Uterus (tissue), 4 donors: ENCODE results near the gene STIM1. TPM values are rescaled to one million over a fixed set of nuclear protein-coding genes. Genes with fewer than 3 reads are reported as not detected.
"Not testable (repeated sequence)": the region's sequence is repeated elsewhere in the genome, so short reads cannot be mapped to it uniquely, and the experiment has no call there.

ENCODE experiments used
- DNase-seq, 2 donors: peaks; one replicate each; pipeline ENCODE4 v3.0.0-alpha.2; 2019 to 2020
- H3K27ac ChIP-seq, 2 donors: fragments of 200-600 bp; sonication (generic); 1 replicate in 1 of 2; 2 replicates in 1 of 2; pipeline ENCODE4 v1.5.1; 2016 to 2018
- H3K27me3 ChIP-seq, 2 donors: fragments of 200-600 bp; sonication (generic); one replicate each; pipeline ENCODE4 v1.5.1; 2018 to 2019; ENCODE audit warnings: control low read depth in 1 of 2
- H3K36me3 ChIP-seq, 2 donors: fragments of 200-600 bp; sonication (generic); one replicate each; pipeline ENCODE4 v1.5.1; 2019; ENCODE audit warnings: control low read depth in 1 of 2
- H3K4me1 ChIP-seq, 2 donors: fragments of 200-600 bp; sonication (generic); one replicate each; pipeline ENCODE4 v1.5.1; 2018 to 2019; ENCODE audit warnings: control low read depth in 1 of 2
- H3K4me3 ChIP-seq, 2 donors: fragments of 200-600 bp; sonication (generic); 1 replicate in 1 of 2; 2 replicates in 1 of 2; pipeline ENCODE4 v1.5.1; 2018 to 2019; ENCODE audit warnings: mild to moderate bottlenecking in 1 of 2
- H3K9me3 ChIP-seq, 2 donors: fragments of 200-600 bp; sonication (generic); one replicate each; pipeline ENCODE4 v1.5.1; 2019; ENCODE audit warnings: control low read depth in 1 of 2
- POLR2A ChIP-seq, 2 donors: fragments of 450-650 bp; IDR thresholded peaks; one replicate each; pipeline ENCODE4 v1.6.1; 2016; ENCODE audit warnings: antibody characterized with exemption in 2 of 2, mild to moderate bottlenecking in 1 of 2, moderate library complexity in 1 of 2
- intact Hi-C: fragments of 100-400 bp; cut with DNase I; formaldehyde crosslinking; loops from one replicate; pipeline ENCODE4 v1.15.1; 2023; ENCODE audit warnings: low total_unique reads
- total RNA-seq, 4 donors: library from RNA; depleted of rRNA in 3 of 4; stranded (reverse); fragments of >200 nt in 3 of 4; gene quantifications; one replicate each; pipeline versions ENCODE4 v1.1.0 to v1.2.4, GENCODE V29; 2014 to 2023
- TF ChIP-seq, protein P1 (sequence below), 4 experiments: fragments of 200-600 bp in 2 of 4; fragments of 450-650 bp in 2 of 4; sonication (generic) in 2 of 4; IDR thresholded peaks; one replicate each; pipeline ENCODE4 v1.5.1; 2016 to 2019; ENCODE audit warnings: antibody characterized with exemption in 4 of 4, mild to moderate bottlenecking in 2 of 4, moderate library complexity in 1 of 4
- donor health status: DM: yes; HTN: yes; CAD: no.

The STIM1 gene
- total RNA-seq, 4 donors from 2014 or later: 37.6 to 114 (median 56.3) TPM

DNA sequence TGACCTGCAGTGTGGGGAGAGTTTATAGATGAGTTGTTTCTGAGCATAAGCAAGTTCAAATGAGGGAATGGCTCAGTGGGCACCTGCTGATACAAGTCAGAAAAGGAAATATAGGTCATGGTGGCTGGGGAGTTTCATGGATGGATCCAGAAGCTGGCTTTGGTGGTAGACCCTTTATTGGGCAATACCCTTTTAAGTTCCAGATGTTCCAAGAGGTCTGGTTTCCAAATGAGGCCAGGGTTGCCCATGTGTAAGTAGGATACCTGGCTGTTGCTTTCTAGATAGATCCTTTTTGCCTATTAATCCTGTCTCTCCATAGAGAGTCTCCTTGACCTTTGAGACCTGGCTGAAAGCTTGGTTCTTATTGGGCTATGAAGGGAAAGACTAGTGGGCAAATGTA, 2.2 kb downstream of the STIM1 start:
- H3K4me3 ChIP-seq: peak overlapping the region in 1 of 2 donors; percentile 69
- H3K36me3 ChIP-seq: no peaks in the 10 kb centered on the region
- peaks cover 7% of the 10 kb centered on the region in 2 donors for H3K4me1 ChIP-seq
- no peaks in the 10 kb centered on the region for H3K9me3 ChIP-seq
- no peak for TF ChIP-seq POLR2A (IDR thresholded peaks at IDR 0.05)
- TF ChIP-seq, protein P1, sequence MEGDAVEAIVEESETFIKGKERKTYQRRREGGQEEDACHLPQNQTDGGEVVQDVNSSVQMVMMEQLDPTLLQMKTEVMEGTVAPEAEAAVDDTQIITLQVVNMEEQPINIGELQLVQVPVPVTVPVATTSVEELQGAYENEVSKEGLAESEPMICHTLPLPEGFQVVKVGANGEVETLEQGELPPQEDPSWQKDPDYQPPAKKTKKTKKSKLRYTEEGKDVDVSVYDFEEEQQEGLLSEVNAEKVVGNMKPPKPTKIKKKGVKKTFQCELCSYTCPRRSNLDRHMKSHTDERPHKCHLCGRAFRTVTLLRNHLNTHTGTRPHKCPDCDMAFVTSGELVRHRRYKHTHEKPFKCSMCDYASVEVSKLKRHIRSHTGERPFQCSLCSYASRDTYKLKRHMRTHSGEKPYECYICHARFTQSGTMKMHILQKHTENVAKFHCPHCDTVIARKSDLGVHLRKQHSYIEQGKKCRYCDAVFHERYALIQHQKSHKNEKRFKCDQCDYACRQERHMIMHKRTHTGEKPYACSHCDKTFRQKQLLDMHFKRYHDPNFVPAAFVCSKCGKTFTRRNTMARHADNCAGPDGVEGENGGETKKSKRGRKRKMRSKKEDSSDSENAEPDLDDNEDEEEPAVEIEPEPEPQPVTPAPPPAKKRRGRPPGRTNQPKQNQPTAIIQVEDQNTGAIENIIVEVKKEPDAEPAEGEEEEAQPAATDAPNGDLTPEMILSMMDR (IDR thresholded peaks at IDR 0.05): no peak
- no peak for DNase-seq
- no peaks in the 10 kb centered on the region for H3K27me3 ChIP-seq
- H3K27ac ChIP-seq: no peak overlapping the region
- intact Hi-C loops: no loop called here

DNA sequence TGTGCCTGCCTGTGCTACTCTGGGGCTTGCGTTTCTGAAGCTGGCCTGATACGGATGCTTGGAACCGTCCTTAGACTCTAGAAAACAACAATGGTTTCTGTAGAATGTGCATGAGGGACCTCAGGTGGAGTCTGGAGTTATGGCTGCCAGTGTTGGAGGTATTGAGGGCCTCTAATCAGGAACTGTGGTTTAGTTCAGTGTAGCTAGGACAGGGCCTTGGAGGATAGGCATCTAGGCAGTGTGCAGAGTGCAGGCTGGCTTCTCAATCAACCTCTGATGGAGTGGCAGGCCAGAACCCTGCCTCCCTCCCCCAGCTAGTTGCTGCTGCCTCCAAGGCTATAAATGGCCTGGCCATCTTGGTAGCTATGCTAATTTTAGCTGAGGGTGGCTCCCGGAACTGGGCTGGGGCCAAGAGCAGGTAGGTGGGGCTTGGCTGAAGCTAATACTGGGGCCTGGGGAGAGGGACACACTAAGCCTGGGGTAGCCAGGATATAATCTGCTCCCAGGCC, 4.0 kb downstream of the STIM1 start:
- H3K4me3 ChIP-seq: no peak overlapping the region
- H3K4me1 ChIP-seq: peaks cover 7 to 12% of the 10 kb centered on the region in 2 donors
- H3K9me3 ChIP-seq: no peaks in the 10 kb centered on the region
- TF ChIP-seq POLR2A (IDR thresholded peaks at IDR 0.05): no peak
- H3K27me3 ChIP-seq: no peaks in the 10 kb centered on the region
- no peak overlapping the region for H3K27ac ChIP-seq
- intact Hi-C loops: no loop called here
- DNase-seq: no peak
- H3K36me3 ChIP-seq: no peaks in the 10 kb centered on the region

DNA sequence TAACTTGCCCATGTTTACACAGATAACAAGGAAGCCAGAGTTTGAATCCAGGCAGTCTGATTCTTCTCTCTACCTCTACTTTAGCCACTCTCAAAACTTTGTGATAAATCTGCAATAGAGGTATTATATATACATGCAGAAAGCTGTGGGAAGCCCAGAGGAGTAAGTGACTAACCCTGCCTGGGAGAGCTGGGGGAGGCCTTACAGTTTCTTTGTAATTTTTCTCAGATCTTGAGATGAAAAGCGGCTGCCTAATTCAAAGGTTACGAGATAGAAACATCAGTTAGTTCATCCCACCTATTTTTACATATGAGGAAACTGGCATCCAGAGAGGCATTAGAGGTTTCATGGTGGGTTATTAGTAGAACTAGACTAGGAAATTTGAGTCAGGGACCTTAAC, 4.9 kb downstream of the STIM1 start:
- no peak overlapping the region for H3K4me3 ChIP-seq
- H3K27me3 ChIP-seq: no peaks in the 10 kb centered on the region
- H3K36me3 ChIP-seq: no peaks in the 10 kb centered on the region
- H3K4me1 ChIP-seq: peaks cover 7 to 17% of the 10 kb centered on the region in 2 donors
- TF ChIP-seq POLR2A (IDR thresholded peaks at IDR 0.05): no peak
- TF ChIP-seq, protein P1 (IDR thresholded peaks at IDR 0.05): no peak
- DNase-seq: no peak
- no peak overlapping the region for H3K27ac ChIP-seq
- intact Hi-C loops: no loop called here
- no peaks in the 10 kb centered on the region for H3K9me3 ChIP-seq

DNA sequence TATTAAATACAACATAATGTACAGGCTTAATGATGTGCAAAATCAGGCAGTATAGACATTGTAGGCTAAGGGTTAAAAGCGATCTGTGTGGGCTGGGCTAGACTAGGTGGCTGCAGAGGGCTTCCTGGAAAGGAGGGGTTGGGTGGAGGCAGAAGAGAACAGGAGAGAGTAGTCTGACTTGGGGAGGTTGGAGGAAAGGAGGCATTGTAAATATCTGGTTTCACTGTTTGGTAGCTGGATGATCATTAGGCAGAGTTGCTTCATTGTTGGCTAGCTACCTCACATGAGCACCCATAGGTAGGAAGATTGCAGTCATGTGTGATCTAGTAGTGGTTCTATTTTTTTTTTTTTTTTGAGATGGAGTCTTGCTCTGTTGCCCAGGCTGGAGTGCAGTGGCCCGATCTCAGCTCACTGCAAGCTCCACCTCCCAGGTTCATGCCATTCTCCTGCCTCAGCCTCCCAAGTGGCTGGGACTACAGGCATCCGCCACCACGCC, 5.5 kb downstream of the STIM1 start:
- H3K36me3 ChIP-seq, DNase-seq, H3K27ac ChIP-seq, intact Hi-C loops, H3K4me3 ChIP-seq, H3K9me3 ChIP-seq, H3K27me3 ChIP-seq: not testable (repeated sequence)
- H3K4me1 ChIP-seq: peaks cover 7 to 17% of the 10 kb centered on the region in 2 donors

DNA sequence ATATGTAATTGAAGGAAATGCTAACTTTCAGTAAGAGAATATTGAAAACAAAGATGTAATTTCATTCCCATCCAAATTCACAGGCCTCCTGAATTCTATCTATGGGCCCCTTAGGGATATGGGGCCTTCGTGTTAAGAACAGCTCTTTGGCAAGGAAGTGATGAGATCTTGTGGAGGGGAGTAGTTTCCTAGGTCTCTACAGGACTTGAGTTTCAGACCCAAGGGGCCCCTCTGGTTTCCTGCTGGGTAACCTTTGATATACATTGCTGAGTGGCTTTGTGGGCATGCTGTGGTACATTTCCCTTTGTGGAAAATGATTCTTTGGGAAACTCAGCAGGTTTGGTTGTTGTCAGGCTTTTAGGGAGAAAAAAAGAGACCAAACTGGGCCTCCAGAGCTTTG, 6.2 kb downstream of the STIM1 start:
- H3K27ac ChIP-seq: no peak overlapping the region
- intact Hi-C loops: no loop called here
- no peak for TF ChIP-seq POLR2A (IDR thresholded peaks at IDR 0.05)
- TF ChIP-seq, protein P1 (IDR thresholded peaks at IDR 0.05): no peak
- peaks cover 7 to 17% of the 10 kb centered on the region in 2 donors for H3K4me1 ChIP-seq
- no peaks in the 10 kb centered on the region for H3K27me3 ChIP-seq
- DNase-seq: no peak
- H3K4me3 ChIP-seq: no peak overlapping the region
- no peaks in the 10 kb centered on the region for H3K36me3 ChIP-seq
- no peaks in the 10 kb centered on the region for H3K9me3 ChIP-seq

DNA sequence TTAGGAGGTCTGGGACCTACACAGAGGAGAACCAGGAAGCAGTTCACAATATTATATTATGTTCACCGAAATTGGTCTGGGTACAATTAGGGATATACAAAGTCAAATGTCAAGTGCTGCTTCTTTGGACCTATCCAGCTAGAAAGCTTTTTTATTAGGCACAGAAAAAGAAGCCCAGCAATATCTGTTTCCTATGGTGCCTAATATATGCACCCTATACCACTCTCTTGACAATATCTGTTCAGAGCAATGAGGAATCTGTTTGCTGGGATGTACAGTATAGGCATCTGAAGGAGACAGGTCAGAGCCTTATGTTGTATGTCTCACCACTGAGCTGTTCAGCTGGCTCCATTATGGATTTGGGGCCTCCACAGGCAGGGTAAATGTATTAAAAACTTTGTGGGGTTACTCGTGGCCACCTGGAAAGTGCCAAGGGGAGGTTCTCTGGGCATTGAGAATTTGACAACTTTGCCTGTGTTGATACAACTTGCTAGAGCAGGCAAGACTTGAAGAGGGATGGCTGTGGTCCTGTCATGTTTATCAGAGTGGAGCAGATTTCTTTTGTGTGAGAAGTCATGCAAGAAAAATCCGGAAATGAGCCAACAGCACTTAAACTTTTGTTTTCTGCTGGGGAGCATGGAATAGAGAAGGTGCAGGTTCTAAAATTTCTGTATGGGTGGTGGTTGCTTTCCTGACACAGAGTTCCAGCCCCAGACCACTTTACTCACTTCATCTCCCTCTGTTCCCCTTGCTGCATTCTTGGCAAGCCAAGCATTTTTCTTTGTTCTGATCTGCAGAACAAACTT, 10.1 kb downstream of the STIM1 start:
- no peak overlapping the region for H3K4me3 ChIP-seq
- no peaks in the 10 kb centered on the region for H3K27me3 ChIP-seq
- intact Hi-C loops: no loop called here
- peak overlapping the region; percentile 66 to 83 for H3K27ac ChIP-seq
- DNase-seq: no peak
- H3K9me3 ChIP-seq: no peaks in the 10 kb centered on the region
- H3K4me1 ChIP-seq: peaks cover 4 to 9% of the 10 kb centered on the region in 2 donors
- TF ChIP-seq, protein P1 (IDR thresholded peaks at IDR 0.05): no peak
- TF ChIP-seq POLR2A (IDR thresholded peaks at IDR 0.05): no peak
- H3K36me3 ChIP-seq: no peaks in the 10 kb centered on the region
